Dermis microvascular lymphatic vessel endothelial cell (primary cell): ENCODE data around the gene TCF19. TPM values are rescaled to one million over a fixed set of nuclear protein-coding genes. Genes with fewer than 3 reads are reported as not detected.
"Not testable (repeated sequence)": the region's sequence is repeated elsewhere in the genome, so short reads cannot be mapped to it uniquely, and the experiment has no call there.

ENCODE experiments used
- DNase-seq, 2 donors: peaks; one replicate each; pipeline versions ENCODE4 v3.0.0 to v3.0.0-alpha.2; 2010; ENCODE audit warnings: low read depth in 2 of 2
- total RNA-seq: library from RNA; depleted of rRNA; stranded (reverse); fragments of >200 nt; gene quantifications from 2 replicates; pipeline ENCODE4 v1.2.1, GENCODE V29; 2014

The TCF19 gene
- total RNA-seq, 1 donor from 2014 or later: 21.7 TPM

- peak in 1 of 2 donors; percentile 39 for DNase-seq
Observed at GRCh38 chr6:31178143-31179041, 20.0 kb downstream of the TCF19 start.

GRCh38 chr6:31179042-31179386, 20.6 kb downstream of the TCF19 start:
- no peak for DNase-seq

DNA sequence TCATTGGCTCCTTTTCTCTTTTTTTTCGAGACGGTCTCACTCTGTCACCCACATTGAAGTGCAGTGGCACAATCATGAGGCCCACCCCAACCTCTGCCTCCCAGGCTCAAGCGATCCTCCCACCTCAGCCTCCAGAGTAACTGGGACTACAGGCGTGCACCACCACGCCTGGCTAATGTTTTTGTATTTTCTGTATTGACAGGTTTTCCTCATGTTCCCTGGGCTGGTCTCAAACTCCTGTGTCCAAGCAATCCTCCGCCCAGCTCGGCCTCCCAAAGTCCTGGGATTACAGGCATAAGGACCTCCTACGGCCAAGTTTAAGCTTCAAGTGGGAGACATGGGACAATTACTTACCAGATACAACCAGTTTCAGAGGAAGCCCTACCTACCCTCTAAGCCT, 21.5 kb downstream of the TCF19 start:
- DNase-seq: no peak

DNA sequence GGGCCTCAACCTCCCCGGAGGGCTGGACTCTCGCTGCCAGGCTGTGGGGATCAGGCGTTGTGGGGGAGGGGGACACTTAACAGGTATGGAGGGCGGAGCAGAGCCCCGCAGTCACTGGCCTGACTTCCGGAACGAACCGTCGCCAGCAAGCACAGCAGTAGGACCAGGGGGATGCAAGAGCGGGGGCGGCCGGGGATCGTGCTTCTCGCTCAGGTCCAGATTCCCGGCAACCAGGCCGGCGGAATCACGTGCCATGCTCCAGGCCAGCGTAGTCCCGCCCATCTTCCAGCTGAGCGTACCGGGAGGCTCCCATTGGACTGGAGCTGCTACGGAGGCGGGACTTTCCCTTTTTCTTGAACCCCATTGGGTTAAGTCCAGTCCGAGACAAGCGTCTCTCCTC, 22.1 kb downstream of the TCF19 start:
- peak; percentile 77 to 88 for DNase-seq

DNA sequence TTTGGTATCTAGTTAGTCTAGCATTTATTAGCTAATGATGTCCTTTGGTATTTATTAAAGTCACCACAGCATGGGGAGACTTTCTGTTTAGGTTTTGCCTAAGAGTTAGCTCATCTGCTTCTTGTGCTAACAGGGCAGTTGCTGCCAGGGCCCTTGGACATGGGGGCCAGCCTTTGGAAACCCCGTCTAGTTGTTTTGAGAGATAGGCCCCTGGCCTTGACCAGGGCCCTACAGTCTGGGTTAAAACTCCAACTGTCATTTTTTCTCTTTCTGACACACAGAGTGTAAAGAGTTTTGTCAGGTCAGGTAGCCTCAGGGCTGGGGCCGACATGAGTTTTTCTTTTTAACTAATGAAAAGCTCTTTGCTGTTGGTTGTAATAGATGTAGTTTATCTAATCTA, 24.9 kb downstream of the TCF19 start:
- not testable (repeated sequence) for DNase-seq

DNA sequence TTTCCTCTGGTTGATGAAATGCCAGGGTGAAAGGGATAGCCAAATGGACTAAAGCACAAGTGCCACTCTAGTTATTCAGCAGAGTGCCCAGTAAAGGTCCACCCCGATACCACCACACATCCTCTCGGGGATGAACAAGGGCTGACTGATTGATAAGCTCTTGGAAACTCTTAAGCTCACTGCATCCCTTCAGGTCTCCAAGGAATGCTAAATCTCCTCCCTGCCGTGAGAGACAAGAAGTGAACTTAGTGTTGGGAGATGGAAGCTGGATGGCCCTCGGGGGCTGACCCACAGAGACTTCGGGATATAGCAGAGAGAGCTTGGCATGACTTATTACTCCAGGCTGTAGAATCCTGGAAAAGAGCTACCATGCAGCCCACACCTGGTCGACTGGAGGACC, 25.5 kb downstream of the TCF19 start:
- not testable (repeated sequence) for DNase-seq

GRCh38 chr6:31185695-31186051, 27.3 kb downstream of the TCF19 start:
- DNase-seq: not testable (repeated sequence)

DNA sequence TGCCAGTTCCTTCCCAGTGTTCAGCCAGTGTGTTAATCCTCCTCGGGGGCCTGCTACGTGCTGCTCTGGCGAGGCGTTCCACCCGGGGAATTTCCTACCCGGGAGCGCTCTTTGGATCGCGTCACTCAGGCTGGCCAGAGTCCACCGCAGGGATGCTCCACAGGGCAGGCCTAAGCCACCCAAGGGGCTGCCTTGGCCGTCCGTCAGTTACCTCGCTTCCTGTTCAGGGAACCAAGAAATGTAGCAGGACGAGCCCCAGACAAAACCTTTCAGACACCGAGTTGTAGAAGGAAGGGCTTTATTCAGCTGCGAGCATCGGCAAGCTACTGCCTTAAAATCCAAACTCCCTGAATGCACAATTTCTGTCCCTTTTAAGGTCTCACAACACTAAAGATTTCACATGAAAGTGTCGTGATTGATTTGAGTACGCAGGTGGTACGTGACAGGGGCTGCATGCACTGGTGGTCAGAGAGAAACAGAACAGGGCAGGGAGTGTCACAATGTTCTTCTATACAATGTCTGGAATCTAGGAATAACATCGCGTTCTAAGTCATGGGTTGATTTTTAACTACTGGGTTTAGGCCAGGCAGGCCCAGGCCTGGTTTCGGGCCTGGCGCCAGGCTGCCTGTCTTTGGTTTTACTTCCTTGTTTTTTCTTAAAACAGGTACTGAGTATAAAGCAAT, 27.8 kb downstream of the TCF19 start:
- no peak for DNase-seq

- no peak for DNase-seq
Observed at GRCh38 chr6:31187780-31188194, 29.4 kb downstream of the TCF19 start.

DNA sequence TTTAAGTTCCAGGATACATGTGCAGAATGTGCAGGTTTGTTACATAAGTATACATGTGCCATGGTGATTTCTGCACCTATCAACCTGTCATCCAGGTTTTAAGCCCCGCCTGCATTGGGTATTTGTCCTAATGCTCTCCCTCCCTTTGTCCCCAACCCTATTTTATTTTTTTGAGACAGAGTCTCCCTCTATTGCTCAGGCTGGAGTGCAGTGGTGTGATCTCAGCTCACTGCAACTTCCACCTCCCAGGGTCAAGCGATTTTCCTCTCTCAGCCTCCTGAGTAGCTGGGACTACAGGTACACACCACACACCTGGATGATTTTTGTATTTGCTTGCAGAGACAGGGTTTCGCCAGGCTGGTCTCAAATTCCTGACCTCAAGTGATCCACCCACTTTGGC, 30.8 kb downstream of the TCF19 start:
- DNase-seq: not testable (repeated sequence)

DNA sequence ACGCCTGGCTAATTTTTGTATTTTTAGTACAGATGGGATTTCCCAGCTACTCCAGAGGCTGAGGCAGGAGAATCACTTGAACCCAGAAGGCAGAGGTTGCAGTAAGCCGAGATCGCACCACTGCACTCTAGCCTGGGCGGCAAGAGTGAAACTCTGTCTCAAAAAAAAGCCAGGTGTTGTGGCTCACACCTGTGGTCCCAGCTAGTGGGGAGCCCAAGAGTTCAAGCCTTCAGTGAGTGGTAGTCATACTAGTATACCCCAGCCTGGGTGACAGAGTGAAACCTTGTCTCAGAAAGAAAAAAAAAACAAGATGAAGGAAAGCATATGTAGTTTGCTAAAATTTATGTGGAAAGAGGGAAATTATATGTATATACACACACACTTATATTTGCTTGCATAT, 32.1 kb downstream of the TCF19 start:
- DNase-seq: no peak

- peak; percentile 74 to 79 for DNase-seq
Observed at GRCh38 chr6:31192431-31193105, 34.2 kb downstream of the TCF19 start.

GRCh38 chr6:31193206-31193605, 34.8 kb downstream of the TCF19 start:
- DNase-seq: no peak

- DNase-seq: no peak
Observed at GRCh38 chr6:31194061-31194834, 35.9 kb downstream of the TCF19 start.

DNA sequence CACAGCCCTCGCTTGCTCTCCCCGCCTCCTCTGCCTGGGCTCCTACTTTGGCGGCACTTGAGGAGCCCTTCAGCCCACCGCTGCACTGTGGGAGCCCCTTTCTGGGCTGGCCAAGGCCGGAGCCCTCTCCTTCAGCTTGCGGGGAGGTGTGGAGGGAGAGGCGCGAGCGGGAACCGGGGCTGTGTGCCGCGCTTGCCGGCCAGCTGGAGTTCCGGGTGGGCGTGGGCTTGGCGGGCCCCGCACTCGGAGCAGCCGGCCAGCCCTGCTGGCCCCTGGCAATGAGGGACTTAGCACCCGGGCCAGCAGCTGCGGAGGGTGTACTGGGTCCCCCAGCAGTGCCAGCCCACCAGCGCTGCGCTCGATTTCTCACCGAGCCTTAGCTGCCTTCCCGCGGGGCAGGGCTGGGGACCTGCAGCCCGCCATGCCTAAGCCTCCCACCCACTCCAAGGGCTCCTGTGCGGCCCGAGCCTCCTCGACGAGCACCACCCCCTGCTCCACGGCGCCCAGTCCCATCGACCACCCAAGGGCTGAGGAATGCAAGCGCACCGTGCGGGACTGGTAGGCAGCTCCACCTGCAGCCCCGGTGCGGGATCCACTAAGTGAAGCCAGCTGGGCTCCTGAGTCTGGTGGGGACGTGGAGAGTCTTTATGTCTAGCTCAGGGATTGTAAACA, 37.1 kb downstream of the TCF19 start:
- DNase-seq: not testable (repeated sequence)

DNA sequence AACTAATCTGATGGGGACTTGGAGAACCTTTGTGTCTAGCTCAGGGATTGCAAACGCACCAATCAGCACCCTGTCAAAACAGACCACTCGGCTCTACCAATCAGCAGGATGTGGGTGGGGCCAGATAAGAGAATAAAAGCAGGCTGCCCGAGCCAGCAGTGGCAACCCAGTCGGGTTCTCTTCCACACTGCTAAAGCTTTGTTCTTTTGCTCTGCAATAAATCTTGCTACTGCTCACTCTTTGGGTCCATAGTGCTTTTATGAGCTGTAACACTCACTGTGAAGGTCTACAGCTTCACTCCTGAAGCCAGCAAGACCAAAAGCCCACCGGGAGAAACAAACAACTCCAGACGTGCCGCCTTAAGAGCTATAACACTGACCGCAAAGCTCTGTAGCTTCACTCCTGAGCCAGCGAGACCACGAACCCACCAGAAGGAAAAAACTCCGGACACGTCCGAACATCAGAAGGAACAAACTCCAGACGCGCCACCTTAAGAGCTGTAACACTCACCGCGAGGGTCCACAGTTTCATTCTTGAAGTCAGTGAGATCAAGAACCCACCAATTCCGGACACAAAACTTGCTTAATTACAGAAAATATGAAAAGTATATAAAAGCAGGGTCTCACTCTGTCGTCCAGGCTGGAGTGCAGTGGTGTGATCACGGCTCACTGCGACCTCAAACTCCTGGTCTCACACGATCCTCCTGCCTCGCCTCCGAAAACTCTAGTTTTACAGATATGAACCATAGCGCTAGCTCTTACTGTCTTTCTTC, 38.0 kb downstream of the TCF19 start:
- DNase-seq: not testable (repeated sequence)

- DNase-seq: peak; percentile 82 to 85
Observed at GRCh38 chr6:31197559-31198305, 39.3 kb downstream of the TCF19 start.

- not testable (repeated sequence) for DNase-seq
Observed at GRCh38 chr6:31199105-31199452, 40.7 kb downstream of the TCF19 start.
